Upper lobe of right lung (tissue), 1 donor: ENCODE data around the gene PKD2. TPM values are rescaled to one million over a fixed set of nuclear protein-coding genes. Genes with fewer than 3 reads are reported as not detected.

Experiments used
- ATAC-seq: fragments of 200-7000 bp; cut with Tn5 transposase; one replicate; pipeline ENCODE4 v1.9.1; 2020; ENCODE audit warnings: mild to moderate bottlenecking, moderate library complexity
- DNase-seq: peaks from one replicate; pipeline ENCODE4 v3.0.0-alpha.2; 2020
- H3K27ac ChIP-seq: fragments of 200-600 bp; one replicate; pipeline ENCODE4 v1.8.0; 2022
- H3K27me3 ChIP-seq: fragments of 200-600 bp; one replicate; pipeline ENCODE4 v1.8.0; 2022; ENCODE audit warnings: mild to moderate bottlenecking
- H3K36me3 ChIP-seq: fragments of 200-600 bp; one replicate; pipeline ENCODE4 v1.8.0; 2022
- H3K4me1 ChIP-seq: fragments of 200-600 bp; one replicate; pipeline ENCODE4 v1.8.0; 2022
- H3K4me3 ChIP-seq: fragments of 200-600 bp; one replicate; pipeline ENCODE4 v1.8.0; 2022; ENCODE audit warnings: mild to moderate bottlenecking
- H3K9me3 ChIP-seq: fragments of 200-600 bp; one replicate; pipeline ENCODE4 v1.8.0; 2022
- intact Hi-C: fragments of 100-400 bp; cut with DNase I; formaldehyde crosslinking; loops from one replicate; pipeline ENCODE4 v1.11.0; 2022
- total RNA-seq: library from RNA; stranded (reverse); fragmentation: NEBNext Ultra II Directional; extraction: Animal tissue kit (Norgen Biotek cat#: 25700); gene quantifications from one replicate; pipeline ENCODE4 v1.2.1, GENCODE V29; 2021
- TF ChIP-seq, protein P1 (sequence below): fragments of 200-600 bp; IDR thresholded peaks from one replicate; pipeline ENCODE4 v1.8.0; 2022; ENCODE audit warnings: antibody characterized with exemption
- donor health status: DM: no; HTN: yes; CAD: no; lungs with severe emphysema.

PKD2 gene
- total RNA-seq, 1 donor from 2014 or later = 37.8 TPM

DNA sequence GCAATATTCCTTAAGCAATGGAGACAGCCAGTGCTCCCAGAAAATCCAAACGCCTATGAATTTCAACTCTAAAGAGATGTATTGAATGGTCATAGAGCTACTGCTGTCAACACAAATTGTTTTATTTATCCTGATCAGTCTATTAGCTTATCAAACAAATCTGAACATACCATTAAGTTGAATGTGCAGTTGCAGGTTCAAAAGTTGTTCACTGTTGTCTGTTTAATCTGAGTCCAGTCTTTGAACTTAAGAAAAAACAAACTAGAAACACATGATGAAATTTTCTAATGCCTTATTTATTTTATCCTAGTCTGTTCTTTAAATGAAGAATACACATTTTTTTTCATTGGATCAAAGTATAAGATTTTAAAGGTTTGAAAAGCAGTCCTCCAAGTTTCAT lies 73.2 kb downstream of the PKD2 start:
- DNase-seq = no peak
- H3K9me3 ChIP-seq = no peaks in the 10 kb centered on the region
- H3K4me1 ChIP-seq = no peaks in the 10 kb centered on the region
- intact Hi-C loops = no loop called here
- peaks cover 18% of the 10 kb centered on the region for H3K36me3 ChIP-seq
- H3K27me3 ChIP-seq = no peaks in the 10 kb centered on the region
- TF ChIP-seq, protein P1, sequence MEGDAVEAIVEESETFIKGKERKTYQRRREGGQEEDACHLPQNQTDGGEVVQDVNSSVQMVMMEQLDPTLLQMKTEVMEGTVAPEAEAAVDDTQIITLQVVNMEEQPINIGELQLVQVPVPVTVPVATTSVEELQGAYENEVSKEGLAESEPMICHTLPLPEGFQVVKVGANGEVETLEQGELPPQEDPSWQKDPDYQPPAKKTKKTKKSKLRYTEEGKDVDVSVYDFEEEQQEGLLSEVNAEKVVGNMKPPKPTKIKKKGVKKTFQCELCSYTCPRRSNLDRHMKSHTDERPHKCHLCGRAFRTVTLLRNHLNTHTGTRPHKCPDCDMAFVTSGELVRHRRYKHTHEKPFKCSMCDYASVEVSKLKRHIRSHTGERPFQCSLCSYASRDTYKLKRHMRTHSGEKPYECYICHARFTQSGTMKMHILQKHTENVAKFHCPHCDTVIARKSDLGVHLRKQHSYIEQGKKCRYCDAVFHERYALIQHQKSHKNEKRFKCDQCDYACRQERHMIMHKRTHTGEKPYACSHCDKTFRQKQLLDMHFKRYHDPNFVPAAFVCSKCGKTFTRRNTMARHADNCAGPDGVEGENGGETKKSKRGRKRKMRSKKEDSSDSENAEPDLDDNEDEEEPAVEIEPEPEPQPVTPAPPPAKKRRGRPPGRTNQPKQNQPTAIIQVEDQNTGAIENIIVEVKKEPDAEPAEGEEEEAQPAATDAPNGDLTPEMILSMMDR = no peak
- no peak overlapping the region for H3K4me3 ChIP-seq
- no peak overlapping the region for H3K27ac ChIP-seq
- ATAC-seq = no peak

DNA sequence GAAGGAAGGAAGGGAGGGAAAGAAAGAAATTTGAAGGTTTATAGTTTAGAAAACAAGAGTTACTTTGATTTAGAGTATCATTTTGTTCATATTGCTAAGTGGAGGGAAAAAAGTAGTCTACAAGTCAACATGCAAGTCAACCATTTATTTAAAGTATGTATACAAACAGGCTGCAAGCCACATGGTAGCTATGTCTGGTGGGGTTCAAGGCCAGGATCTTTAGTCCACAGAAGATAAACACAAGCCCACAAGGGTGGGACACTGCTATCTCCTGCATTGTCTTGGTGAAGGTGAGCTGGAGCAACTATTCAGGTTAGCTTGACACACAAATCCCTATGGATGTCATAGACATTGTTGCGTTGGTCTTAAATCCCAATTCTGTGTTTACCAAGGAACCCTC lies 79.6 kb downstream of the PKD2 start:
- Histone ChIP-seq H3K4me3 (no peak overlapping the region), H3K27me3 (no peaks in the 10 kb centered on the region), H3K36me3 (no peaks in the 10 kb centered on the region), H3K4me1 (no peaks in the 10 kb centered on the region), H3K27ac (no peak overlapping the region), H3K9me3 (no peaks in the 10 kb centered on the region)
- intact Hi-C loops = no loop called here
- TF ChIP-seq, protein P1 = no peak
- no peak for DNase-seq
- no peak for ATAC-seq

DNA sequence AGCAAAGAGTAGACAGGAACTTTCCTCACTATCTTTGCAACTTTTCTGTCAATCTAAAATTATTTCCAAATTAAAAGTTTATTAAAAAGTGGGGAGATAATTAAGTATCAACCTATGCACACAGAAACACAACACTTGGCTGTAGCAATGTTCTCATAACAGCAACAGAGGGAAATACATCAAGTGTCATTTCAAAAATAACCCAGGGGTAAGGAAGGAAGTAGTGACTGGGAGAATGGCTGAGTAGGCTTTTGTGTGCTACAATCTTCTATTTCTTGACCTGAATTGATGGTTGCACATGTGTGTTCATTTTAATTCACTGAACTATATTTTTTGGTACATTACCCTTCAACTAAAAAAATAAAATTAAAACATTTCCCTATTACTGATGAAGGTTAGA lies 83.5 kb downstream of the PKD2 start:
- H3K4me1 ChIP-seq = no peaks in the 10 kb centered on the region
- no peak for DNase-seq
- intact Hi-C loops = no loop called here
- H3K27me3 ChIP-seq = no peaks in the 10 kb centered on the region
- no peak for ATAC-seq
- H3K4me3 ChIP-seq = no peak overlapping the region
- H3K9me3 ChIP-seq = no peaks in the 10 kb centered on the region
- no peaks in the 10 kb centered on the region for H3K36me3 ChIP-seq
- no peak overlapping the region for H3K27ac ChIP-seq
- TF ChIP-seq, protein P1 = no peak

DNA sequence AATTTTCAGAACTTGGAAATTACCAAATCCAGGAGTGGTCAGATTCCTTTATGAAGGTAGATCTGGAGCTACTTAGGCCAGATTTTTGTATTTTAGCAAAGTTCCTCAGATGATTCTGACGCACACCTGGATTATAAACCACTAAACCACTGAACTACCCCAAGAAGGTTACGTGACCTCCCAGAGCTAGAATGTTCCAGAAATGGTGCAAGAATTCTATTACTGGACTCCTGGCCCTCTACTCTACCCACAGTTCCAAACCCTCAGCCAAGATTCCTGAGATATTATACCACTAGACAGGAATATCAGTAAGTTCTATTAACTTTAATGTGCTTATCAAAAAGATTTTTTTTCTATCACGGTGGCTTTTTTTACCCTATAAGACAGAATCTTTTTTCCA lies 83.9 kb downstream of the PKD2 start:
- Histone ChIP-seq H3K9me3 (no peaks in the 10 kb centered on the region), H3K27me3 (no peaks in the 10 kb centered on the region), H3K27ac (no peak overlapping the region), H3K4me3 (no peak overlapping the region), H3K36me3 (no peaks in the 10 kb centered on the region), H3K4me1 (no peaks in the 10 kb centered on the region)
- intact Hi-C loops = no loop called here
- TF ChIP-seq, protein P1 = no peak
- ATAC-seq = no peak
- no peak for DNase-seq

DNA sequence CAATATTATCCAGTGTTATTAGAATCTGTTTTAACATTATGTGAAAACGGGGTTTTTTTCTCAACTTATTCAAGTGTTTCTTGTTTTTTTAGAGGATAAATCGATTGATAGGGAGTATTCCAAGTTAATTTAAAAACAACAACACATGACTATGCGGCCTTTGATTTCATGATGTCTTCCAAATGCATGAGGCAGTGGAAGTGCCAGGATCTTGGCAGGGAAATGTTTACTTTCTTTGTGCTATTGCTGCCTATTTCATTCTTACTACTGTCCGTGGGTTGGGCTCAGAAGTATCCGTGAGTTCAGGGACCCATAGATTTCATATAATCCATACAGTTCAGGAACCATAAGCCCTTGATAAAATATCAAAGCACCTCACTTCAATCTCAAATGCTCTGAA lies 86.4 kb downstream of the PKD2 start:
- TF ChIP-seq, protein P1 = no peak
- Histone ChIP-seq H3K36me3 (no peaks in the 10 kb centered on the region), H3K9me3 (no peaks in the 10 kb centered on the region), H3K27me3 (no peaks in the 10 kb centered on the region), H3K4me3 (no peak overlapping the region), H3K27ac (no peak overlapping the region), H3K4me1 (no peaks in the 10 kb centered on the region)
- intact Hi-C loops = no loop called here
- ATAC-seq = no peak
- DNase-seq = no peak

DNA sequence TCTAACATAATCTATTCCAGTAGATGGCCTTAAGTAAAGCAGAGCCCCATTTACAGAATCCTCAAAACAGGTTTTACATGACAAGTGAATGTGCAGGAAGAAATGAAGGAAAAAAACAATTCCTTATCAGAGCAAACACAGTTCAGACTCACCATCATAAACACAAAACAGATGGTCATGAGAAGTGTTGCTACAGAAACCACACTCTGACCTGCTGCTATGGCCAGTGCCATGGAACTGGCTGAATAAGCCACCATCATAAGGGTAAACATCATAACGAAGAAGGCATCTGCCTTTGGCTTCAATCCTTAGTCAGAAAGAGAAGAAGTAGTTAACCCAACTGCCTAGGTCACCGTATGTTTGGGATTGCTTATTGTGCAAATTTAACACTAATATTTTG lies 89.9 kb downstream of the PKD2 start:
- intact Hi-C loops = no loop called here
- DNase-seq (no peak), ATAC-seq (no peak)
- Histone ChIP-seq H3K9me3 (no peaks in the 10 kb centered on the region), H3K36me3 (no peaks in the 10 kb centered on the region), H3K27ac (no peak overlapping the region), H3K4me1 (no peaks in the 10 kb centered on the region), H3K4me3 (no peak overlapping the region), H3K27me3 (no peaks in the 10 kb centered on the region)
- TF ChIP-seq, protein P1 = no peak
